GM12864 (cell line): ENCODE measurements around the gene S100A9.
"Not testable (repeated sequence)": the region's sequence is repeated elsewhere in the genome, so short reads cannot be mapped to it uniquely, and the experiment has no call there.

Source experiments
- DNase-seq: peaks from one replicate; pipeline ENCODE4 v3.0.0-alpha.2; 2011; ENCODE audit warnings: low read depth
- H3K4me3 ChIP-seq: 2 replicates; pipeline ENCODE4 v1.5.1; 2011; ENCODE audit warnings: mild to moderate bottlenecking, low read depth, low read length, control low read depth
- CTCF ChIP-seq: IDR thresholded peaks from 2 replicates; pipeline ENCODE4 v1.5.1; 2011; ENCODE audit warnings: low read depth, mild to moderate bottlenecking, moderate library complexity, low read length, control low read depth, inconsistent platforms; ENCODE audit errors: missing control alignments

S100A9 gene

GRCh38 chr1:153346077-153346723 is 11.5 kb upstream of the S100A9 start:
- no peak for DNase-seq

GRCh38 chr1:153347049-153347448 is 10.6 kb upstream of the S100A9 start:
- H3K4me3 ChIP-seq, DNase-seq: not testable (repeated sequence)

More at GRCh38 chr1:153346077-153346723, 11.5 kb upstream of the S100A9 start:
- no peak for TF ChIP-seq CTCF
- H3K4me3 ChIP-seq: no peak overlapping the region

GRCh38 chr1:153347856-153348255 is 9.8 kb upstream of the S100A9 start:
- TF ChIP-seq CTCF: no peak
- no peak for DNase-seq
- H3K4me3 ChIP-seq: no peak overlapping the region

- no peak for DNase-seq
- TF ChIP-seq CTCF: no peak
- H3K4me3 ChIP-seq: no peak within 1 kb of the TSS
Observed at GRCh38 chr1:153348511-153349362, 8.9 kb upstream of the S100A9 start, which contains the start of gene PGLYRP4. PGLYRP4 (minus strand) TSS chr1:153348841; CDS start chr1:153347932, 909 bp downstream.

GRCh38 chr1:153349363-153350320 is 8.0 kb upstream of the S100A9 start:
- H3K4me3 ChIP-seq: no peak overlapping the region
- no peak for TF ChIP-seq CTCF
- no peak for DNase-seq

GRCh38 chr1:153350321-153350957 is 7.2 kb upstream of the S100A9 start:
- no peak for TF ChIP-seq CTCF
- DNase-seq: no peak
- no peak overlapping the region for H3K4me3 ChIP-seq
